Spleen (tissue), 7 donors: ENCODE data around the gene TMEM131.

Source experiments
- CTCF ChIP-seq, 11 experiments: fragments of 200-600 bp in 7 of 11; fragments of 450-650 bp in 4 of 11; sonication (generic) in 4 of 11; IDR thresholded peaks in 8 of 11; conservative IDR thresholded peaks in 3 of 11; 1 replicate in 7 of 11; 2 replicates in 4 of 11; pipeline versions ENCODE4 v1.4.0 to v1.8.0; 2016 to 2021; ENCODE audit warnings: antibody characterized with exemption in 11 of 11, inconsistent platforms in 4 of 11, mild to moderate bottlenecking in 1 of 11
- POLR2AphosphoS5 ChIP-seq, 3 donors: sonication (generic); formaldehyde crosslinking; IDR thresholded peaks; one replicate each; pipeline ENCODE4 v1.5.1; 2017; ENCODE audit warnings: antibody characterized with exemption in 3 of 3
- donor health status: DM: no; HTN: no; CAD: no; lungs with moderate emphysema.
- donor health status: DM: no; HTN: no; CAD: no.
- donor health status: DM: no; HTN: no; CAD: no.

- TF ChIP-seq POLR2AphosphoS5 (IDR thresholded peaks at IDR 0.05), result no peak
- no peak for TF ChIP-seq CTCF (IDR thresholded peaks at IDR 0.05 in 8 of 11, conservative IDR thresholded peaks at IDR 0.05 in 3 of 11)
These were observed 2.6 kb downstream of the TMEM131 start for GRCh38 chr2:97992836-97993825.
